GM12875 (cell line): ENCODE results near the gene VIM.
"Not testable (repeated sequence)": the region's sequence is repeated elsewhere in the genome, so short reads cannot be mapped to it uniquely, and the experiment has no call there.

Source experiments
- H3K4me3 ChIP-seq: one replicate; pipeline ENCODE4 v1.5.1; 2011; ENCODE audit warnings: low read depth, low read length, control low read depth
- CTCF ChIP-seq: IDR thresholded peaks from 2 replicates; pipeline ENCODE4 v1.5.1; 2011; ENCODE audit warnings: low read depth, mild to moderate bottlenecking, control low read depth, inconsistent platforms, low read length, moderate library complexity, borderline replicate concordance; ENCODE audit not compliant: insufficient read depth

Gene VIM

GRCh38 chr10:17255512-17255911 is 27.5 kb downstream of the VIM start:
- H3K4me3 ChIP-seq, result no peak overlapping the region
- no peak for TF ChIP-seq CTCF

DNA sequence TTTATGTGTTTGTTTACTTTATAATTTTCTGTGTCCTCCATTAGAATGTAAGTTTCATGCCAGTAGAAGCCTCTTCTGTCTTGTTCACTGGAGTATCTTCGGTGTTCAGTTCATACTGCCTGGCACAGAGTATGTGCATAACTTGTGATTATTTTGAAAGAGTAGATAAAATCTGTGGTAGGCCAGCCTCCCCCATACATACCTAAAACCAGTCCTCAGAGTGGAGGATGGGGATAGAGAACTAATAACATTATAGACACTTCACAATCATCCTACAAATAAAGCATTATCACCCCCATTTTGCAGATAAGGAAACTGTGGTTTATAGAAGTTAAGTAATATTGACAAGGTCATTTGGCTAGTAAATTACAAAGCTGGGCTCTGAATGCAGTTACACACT is 28.0 kb downstream of the VIM start:
- no peak for TF ChIP-seq CTCF

DNA sequence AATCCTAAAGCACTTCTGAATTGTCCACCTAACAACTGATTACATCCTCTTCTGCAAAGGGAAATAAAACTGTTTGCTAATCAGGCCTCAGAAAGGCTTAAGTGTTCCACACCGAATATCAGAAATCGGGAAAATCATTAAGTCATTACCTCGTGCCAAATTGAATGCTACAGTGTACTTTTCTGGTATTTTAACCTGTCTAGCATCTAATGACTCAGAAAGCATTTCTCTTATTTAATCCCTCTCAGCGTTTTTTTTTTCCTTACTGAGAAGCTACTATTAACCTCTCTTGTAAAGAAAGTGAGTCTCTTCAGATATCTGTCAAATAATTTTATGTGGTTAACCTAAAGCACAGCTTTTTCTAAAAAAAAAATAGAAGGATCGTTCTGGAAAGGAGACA is 28.6 kb downstream of the VIM start:
- no peak overlapping the region for H3K4me3 ChIP-seq
- TF ChIP-seq CTCF, result no peak

More for the DNA sequence above, 28.0 kb downstream of the VIM start:
- H3K4me3 ChIP-seq, result no peak overlapping the region

GRCh38 chr10:17257466-17258321 is 29.7 kb downstream of the VIM start:
- peak; percentile 55; the same call in 1 of the 2 replicates for TF ChIP-seq CTCF
- H3K4me3 ChIP-seq, result no peak overlapping the region

DNA sequence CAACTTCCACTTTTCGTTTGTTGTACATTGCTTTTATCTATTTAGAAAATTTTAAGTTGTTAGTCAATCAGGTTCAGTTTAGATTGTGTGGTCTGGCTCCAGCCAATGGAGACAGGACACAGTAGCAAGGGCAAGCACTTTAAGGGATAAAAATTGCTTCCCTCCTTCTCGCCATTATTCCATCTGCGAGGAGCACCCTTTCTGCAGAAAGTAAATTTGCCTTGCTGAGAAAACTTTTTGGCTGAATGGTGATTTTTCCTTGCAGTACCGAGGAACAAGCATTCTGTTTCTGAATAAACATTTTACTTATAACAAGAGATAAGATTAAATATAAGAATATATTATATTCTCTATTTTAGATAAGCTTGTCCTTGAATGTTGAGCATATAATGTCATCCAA is 34.5 kb downstream of the VIM start:
- no peak overlapping the region for H3K4me3 ChIP-seq
- TF ChIP-seq CTCF, result no peak

DNA sequence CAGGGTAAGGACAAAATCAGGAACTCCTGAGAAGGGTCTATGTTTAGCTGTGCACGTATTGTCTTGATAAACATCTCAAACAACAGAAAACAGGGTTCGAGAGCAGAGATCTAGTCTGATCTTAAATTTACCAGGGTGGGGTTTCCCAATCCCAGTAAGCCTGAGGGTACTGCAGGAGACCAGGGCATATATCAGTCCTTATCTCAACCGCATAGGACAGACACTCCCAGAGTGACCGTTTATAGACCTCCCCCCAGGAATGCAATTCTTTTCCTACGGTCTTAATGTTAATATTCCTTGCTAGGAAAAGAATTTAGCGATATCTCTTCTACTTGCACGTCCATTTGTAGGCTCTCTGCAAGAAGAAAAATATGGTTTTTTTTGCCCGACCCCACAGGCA is 35.5 kb downstream of the VIM start:
- H3K4me3 ChIP-seq, result no peak overlapping the region
- TF ChIP-seq CTCF, result no peak

- no peak for TF ChIP-seq CTCF
- H3K4me3 ChIP-seq, result no peak overlapping the region
These were observed 37.4 kb downstream of the VIM start for GRCh38 chr10:17265468-17265867.

DNA sequence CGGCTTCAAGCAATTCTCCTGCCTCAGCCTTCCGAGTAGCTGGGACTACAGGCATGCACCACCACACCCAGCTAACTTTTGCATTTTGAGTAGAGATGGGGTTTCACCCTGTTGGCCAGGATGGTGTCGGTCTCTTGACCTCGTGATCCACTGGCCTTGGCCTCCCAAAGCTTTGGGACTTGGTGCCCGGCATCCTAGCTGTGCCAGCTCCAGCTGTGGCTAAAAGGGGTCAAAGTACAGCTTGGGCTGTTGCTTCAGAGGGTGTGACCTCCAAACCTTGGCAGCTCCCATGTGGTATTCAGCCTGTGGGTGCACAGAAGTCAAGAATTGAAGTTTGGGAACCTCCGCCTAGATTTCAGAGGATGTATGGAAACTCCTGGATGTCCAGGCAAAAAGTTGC is 38.5 kb downstream of the VIM start:
- not testable (repeated sequence) for H3K4me3 ChIP-seq
